Glomerular visceral epithelial cell (primary cell): ENCODE measurements around the gene MPDZ.
"Not testable (repeated sequence)": the region's sequence is repeated elsewhere in the genome, so short reads cannot be mapped to it uniquely, and the experiment has no call there.

Experiments
- DNase-seq: peaks from one replicate; pipeline ENCODE4 v3.0.0-alpha.2; 2016; ENCODE audit errors: extremely low spot score

The MPDZ gene

GRCh38 chr9:13267743-13268142 is 11.7 kb downstream of the MPDZ start:
- DNase-seq = peak; percentile 63

- DNase-seq = peak; percentile 15
Measured at GRCh38 chr9:13266167-13266566, 13.3 kb downstream of the MPDZ start.

- peak; percentile 17 for DNase-seq
Measured at GRCh38 chr9:13264788-13265187, 14.7 kb downstream of the MPDZ start.

GRCh38 chr9:13263511-13263910 is 16.0 kb downstream of the MPDZ start:
- no peak for DNase-seq

GRCh38 chr9:13252852-13253251 is 26.6 kb downstream of the MPDZ start:
- DNase-seq = no peak

- DNase-seq = no peak
Measured at GRCh38 chr9:13244181-13244580, 35.3 kb downstream of the MPDZ start.

GRCh38 chr9:13241283-13241682 is 38.2 kb downstream of the MPDZ start:
- no peak for DNase-seq

- no peak for DNase-seq
Measured at GRCh38 chr9:13239660-13240059, 39.8 kb downstream of the MPDZ start.

- DNase-seq = no peak
Measured at GRCh38 chr9:13239208-13239607, 40.3 kb downstream of the MPDZ start.

GRCh38 chr9:13234932-13235331 is 44.6 kb downstream of the MPDZ start:
- no peak for DNase-seq

GRCh38 chr9:13228431-13228830 is 51.1 kb downstream of the MPDZ start:
- DNase-seq = no peak

- no peak for DNase-seq
Measured at GRCh38 chr9:13224366-13224765, 55.1 kb downstream of the MPDZ start.

GRCh38 chr9:13222733-13223132 is 56.8 kb downstream of the MPDZ start:
- not testable (repeated sequence) for DNase-seq

GRCh38 chr9:13221741-13222140 is 57.8 kb downstream of the MPDZ start:
- DNase-seq = no peak

- DNase-seq = no peak
Measured at GRCh38 chr9:13220837-13221236, 58.7 kb downstream of the MPDZ start.

GRCh38 chr9:13215791-13216554 is 63.5 kb downstream of the MPDZ start:
- no peak for DNase-seq

GRCh38 chr9:13213998-13214397 is 65.5 kb downstream of the MPDZ start:
- no peak for DNase-seq

GRCh38 chr9:13213337-13213736 is 66.2 kb downstream of the MPDZ start:
- no peak for DNase-seq

- DNase-seq = no peak
Measured at GRCh38 chr9:13210306-13210705, 69.2 kb downstream of the MPDZ start.

- DNase-seq = no peak
Measured at GRCh38 chr9:13209498-13209897, 70.0 kb downstream of the MPDZ start.

- DNase-seq = no peak
Measured at GRCh38 chr9:13205824-13206223, 73.7 kb downstream of the MPDZ start.

GRCh38 chr9:13190040-13190439 is 89.5 kb downstream of the MPDZ start:
- no peak for DNase-seq

GRCh38 chr9:13189362-13189761 is 90.1 kb downstream of the MPDZ start:
- no peak for DNase-seq

- no peak for DNase-seq
Measured at GRCh38 chr9:13186774-13187173, 92.7 kb downstream of the MPDZ start.
